GM21825 (cell line): ENCODE measurements around the gene ZGRF1.
"Not testable (repeated sequence)": the region's sequence is repeated elsewhere in the genome, so short reads cannot be mapped to it uniquely, and the experiment has no call there.

Experiments
- ATAC-seq: cut with Tn5 transposase; IDR thresholded peaks from one replicate; pipeline ENCODE4 v1.9.1; 2021; ENCODE audit warnings: mild to moderate bottlenecking, moderate library complexity; ENCODE audit not compliant: unreplicated experiment

Gene ZGRF1

DNA sequence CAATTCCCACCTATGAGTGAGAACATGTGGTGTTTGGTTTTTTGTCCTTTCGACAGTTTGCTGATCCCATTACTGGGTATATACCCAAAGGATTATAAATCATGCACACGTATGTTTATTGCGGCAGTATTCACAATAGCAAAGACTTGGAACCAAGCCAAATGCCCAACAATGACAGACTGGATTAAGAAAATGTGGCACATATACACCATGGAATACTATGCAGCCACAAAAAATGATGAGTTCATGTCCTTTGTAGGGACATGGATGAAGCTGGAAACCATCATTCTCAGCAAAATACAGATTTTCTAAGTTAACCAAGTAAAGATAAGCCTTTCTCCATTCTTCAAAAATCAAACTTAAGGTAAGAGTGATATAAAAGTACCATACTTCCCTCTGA is 82.4 kb downstream of the ZGRF1 start:
- not testable (repeated sequence) for ATAC-seq

- no peak for ATAC-seq
These were observed 84.0 kb downstream of the ZGRF1 start for GRCh38 chr4:112552668-112553067.

DNA sequence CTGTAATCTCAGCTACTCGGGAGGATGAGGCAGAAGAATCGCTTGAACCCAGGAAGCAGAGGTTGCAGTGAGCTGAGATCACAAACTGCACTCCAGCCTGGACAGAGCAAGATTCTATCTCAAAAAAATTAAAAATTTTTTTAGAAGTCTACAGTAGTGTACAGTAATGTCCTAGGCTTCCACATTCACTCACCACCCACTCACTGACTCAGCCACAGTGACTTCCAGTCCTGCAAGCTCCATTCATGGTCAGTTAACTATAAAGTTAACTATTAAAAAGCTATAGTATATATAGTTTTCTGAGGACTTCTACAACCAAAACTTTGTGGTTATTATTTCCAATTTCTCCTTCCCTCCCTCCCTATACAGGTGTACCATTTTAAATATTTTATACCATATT is 86.0 kb downstream of the ZGRF1 start:
- ATAC-seq, result no peak

DNA sequence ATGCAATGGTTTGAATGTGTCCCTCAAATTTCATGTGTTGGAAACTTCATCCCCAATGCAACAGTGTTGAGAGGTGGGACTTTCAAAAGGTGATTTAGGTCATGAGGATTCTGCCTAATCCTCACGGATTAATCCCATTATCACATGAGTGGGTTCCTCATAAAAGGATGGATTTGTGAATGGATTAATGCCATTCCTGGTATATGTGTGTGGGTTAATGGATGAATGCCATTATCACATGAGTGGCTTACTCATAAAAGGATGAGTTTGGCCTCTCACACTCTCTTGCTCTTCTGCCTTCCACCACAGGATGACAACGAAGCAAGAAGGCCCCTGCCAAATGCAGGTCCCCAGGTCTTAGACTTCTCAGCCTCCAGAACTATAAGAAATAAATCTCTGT is 90.2 kb downstream of the ZGRF1 start:
- no peak for ATAC-seq

DNA sequence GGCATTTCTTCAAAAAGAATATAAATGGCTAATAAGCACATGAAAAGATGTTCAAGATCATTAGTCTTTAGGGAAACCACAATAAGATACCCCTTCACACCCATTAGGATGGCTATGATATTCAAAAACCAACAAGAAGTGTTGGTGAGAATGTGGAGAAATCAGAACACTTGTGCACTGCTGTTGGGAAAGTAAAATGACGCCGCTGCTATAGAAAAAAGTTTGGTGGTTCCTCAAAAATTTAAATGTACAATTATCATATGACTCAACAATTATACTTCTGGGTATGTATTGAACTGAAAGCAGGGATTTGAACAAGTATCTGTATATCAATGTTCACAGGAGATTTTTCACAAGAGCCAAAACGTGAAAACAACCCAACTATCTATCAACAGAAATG is 91.4 kb downstream of the ZGRF1 start:
- ATAC-seq, result no peak

DNA sequence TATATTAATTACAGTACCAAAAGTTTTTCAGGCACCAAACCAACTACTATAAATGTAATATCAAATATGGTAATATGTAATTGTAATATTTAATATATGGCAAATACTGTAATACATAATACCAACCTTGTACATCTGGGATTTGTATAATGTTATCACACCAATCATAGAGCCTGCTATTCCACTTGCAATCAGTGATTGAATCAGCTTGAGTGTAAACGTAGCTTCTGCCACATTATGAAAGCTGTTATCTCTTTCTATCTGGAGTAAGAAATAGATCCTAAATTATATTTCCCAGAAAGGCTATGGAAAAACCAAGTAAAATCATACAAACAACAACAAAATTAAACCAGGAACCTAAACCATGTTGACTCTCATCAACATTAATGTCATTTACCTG is 96.0 kb downstream of the ZGRF1 start:
- ATAC-seq, result no peak

- no peak for ATAC-seq
These were observed 100.6 kb downstream of the ZGRF1 start for GRCh38 chr4:112536123-112536522.

DNA sequence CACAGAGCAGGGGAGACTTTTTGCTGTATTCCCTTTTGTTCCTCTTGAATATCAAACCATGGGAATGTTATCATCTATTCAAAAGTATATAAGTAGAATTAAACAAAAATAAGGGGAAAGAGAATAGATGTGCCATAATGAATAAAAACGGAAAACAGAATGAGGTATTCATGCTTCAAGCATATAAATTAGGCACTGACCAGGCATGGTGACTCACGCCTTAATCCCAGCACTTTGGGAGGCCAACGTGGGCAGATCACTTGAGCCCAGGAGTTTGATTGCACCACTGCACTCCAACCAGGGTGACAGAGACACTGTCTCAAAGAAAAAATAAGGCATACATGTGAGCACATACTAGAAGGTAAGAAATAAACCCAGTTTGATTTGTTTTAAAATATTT is 104.4 kb downstream of the ZGRF1 start:
- ATAC-seq, result no peak

DNA sequence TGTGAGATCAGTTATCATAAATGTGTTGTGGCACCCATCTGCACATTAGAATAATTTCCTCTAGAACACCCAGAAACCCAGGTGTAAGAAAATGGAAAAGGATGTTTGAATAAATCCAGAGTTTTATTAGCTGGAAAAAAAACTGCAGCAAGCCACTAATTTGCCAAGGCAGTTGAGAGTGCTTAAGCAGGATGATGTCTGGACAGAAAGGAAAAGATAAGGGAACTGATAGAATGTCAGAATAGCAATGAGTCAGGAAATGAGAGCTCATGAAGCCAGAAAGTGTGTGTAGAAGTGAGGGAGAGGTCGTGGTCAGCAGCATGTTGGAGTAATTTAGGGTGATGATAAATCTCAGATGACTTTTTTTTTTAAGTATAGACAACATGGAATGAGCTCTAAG is 105.6 kb downstream of the ZGRF1 start:
- ATAC-seq, result no peak

- no peak for ATAC-seq
These were observed 110.6 kb downstream of the ZGRF1 start for GRCh38 chr4:112526061-112526460.

GRCh38 chr4:112523764-112524505 is 112.8 kb downstream of the ZGRF1 start:
- ATAC-seq, result peak; percentile 82

GRCh38 chr4:112523008-112523721 is 113.5 kb downstream of the ZGRF1 start:
- ATAC-seq, result peak; percentile 38

- ATAC-seq, result not testable (repeated sequence)
These were observed 114.3 kb downstream of the ZGRF1 start for GRCh38 chr4:112522431-112522830.

DNA sequence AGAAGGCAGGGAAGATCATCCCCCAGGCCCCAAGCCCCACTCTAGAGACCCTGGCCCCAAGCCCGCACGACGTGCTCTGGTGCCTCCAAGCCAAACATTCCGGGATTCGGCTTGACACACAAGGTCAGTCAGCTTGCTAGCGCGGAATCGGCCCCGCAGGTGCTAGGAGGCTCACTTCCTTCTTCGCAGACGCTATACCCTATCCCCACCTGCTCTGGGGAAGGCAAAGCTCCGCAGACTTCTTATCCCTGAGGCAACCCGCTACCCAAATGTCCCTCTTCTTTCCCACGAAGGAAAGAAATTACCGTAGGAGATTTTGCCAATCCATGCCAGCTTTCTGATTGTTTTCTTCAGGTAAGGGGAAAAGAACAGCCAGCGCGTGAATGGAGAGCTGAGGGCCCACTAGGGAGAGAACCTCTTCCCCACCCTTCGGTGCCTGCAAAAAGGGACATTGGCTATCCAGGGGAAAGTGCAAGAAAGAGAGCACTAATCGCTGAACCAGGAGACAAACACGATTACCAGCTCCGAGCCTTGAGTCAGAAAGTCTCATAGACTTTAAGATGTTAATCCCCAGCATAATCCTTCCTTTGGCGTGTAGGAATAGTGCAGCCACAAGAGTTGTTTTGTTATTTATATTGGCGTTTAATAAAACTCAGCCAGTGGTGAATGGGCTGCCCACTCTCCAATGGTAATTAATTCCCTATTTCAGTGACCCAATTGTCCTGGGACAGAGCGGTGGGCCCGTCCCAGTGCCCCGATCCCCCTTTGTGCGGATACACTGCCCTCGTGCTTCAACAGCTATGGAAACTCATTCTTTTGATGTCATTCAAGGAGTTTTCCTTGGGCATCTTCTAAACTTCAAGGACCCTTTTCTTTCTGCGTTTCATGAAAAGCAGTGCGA is 115.3 kb downstream of the ZGRF1 start:
- peak; percentile 18 for ATAC-seq

GRCh38 chr4:112520598-112521122 is 116.0 kb downstream of the ZGRF1 start:
- no peak for ATAC-seq

GRCh38 chr4:112519689-112520597 is 116.8 kb downstream of the ZGRF1 start:
- ATAC-seq, result no peak

DNA sequence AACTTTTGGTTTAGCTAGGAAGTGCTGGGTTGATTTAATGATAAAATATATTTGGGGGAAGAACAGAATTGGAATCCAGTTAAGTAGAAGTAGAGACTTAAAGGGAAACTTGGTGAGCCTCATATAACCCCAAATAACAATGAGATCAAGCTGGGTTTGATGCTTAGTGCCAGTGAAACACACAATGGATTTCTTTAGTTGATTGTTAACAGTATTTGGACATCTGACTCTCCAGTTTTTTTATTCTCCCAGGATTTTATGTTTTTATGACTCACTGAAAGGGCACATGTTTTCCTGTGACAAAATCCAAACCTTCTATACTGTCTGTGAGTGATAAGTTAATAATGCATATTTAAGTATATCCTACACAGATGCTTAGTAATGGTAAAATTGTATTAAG is 118.0 kb downstream of the ZGRF1 start:
- ATAC-seq, result no peak

GRCh38 chr4:112517911-112518310 is 118.8 kb downstream of the ZGRF1 start:
- ATAC-seq, result no peak

DNA sequence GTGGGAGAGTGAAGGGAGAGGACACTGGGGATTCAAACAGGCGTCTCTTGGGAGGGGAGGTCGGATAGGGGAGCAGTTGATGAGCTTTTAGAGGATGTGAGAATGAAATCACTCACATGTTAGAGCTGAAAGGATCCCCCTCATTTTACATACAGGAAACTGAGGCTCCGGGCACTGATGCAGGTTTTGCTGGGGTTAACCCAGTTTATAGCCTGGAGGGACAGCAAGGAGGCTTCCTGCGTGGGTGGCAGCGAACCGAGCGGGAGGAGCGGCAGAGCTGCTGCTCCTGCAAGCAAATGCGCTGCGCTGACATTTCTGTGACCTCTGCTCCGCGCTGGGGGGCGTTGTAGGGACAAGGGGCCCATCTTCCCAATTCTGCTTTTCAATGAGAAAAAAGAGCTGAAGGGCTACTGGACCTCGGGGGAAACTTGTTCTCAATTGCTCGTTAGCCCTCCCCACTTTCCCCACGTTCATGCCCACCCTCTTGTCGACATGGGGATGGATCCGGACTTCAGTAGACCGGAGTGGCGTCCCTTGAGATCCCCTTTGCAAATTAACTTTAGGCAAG is 119.6 kb downstream of the ZGRF1 start:
- peak; percentile 26 for ATAC-seq
